Epithelial cell of proximal tubule (primary cell): ENCODE data around the gene ATP6V1B1. TPM values are rescaled to one million over a fixed set of nuclear protein-coding genes. Genes with fewer than 3 reads are reported as not detected.

ENCODE experiments used
- DNase-seq: peaks from one replicate; pipeline ENCODE4 v3.0.0-alpha.2; 2011; ENCODE audit warnings: low read depth
- H3K4me3 ChIP-seq: 2 replicates; pipeline ENCODE4 v1.5.1; 2011; ENCODE audit warnings: low read depth, mild to moderate bottlenecking, low read length
- CTCF ChIP-seq: conservative IDR thresholded peaks from 2 replicates; pipeline ENCODE4 v1.5.1; 2012; ENCODE audit warnings: low read depth, mild to moderate bottlenecking, low read length
- total RNA-seq: library from RNA; depleted of rRNA; stranded (reverse); fragments of >200 nt; gene quantifications from 2 replicates; pipeline ENCODE4 v1.2.3, GENCODE V29; 2015

ATP6V1B1 gene
- total RNA-seq, 1 donor from 2014 or later = 0.81 TPM

GRCh38 chr2:70977605-70978205, 42.0 kb downstream of the ATP6V1B1 start:
- DNase-seq = peak; percentile 45
- TF ChIP-seq CTCF = no peak
- peak overlapping the region; percentile 59 for H3K4me3 ChIP-seq

- DNase-seq = no peak
- no peak for TF ChIP-seq CTCF
Measured at GRCh38 chr2:70978341-70979179, 42.9 kb downstream of the ATP6V1B1 start, which contains the start of gene ANKRD53. Gene ANKRD53 (plus strand): TSS chr2:70978630. CDS start chr2:70978646, 16 bp downstream.

GRCh38 chr2:70979180-70979488, 43.4 kb downstream of the ATP6V1B1 start:
- no peak for TF ChIP-seq CTCF
- H3K4me3 ChIP-seq = peak overlapping the region; percentile 59
- DNase-seq = no peak

More at GRCh38 chr2:70978341-70979179, 42.9 kb downstream of the ATP6V1B1 start, which contains the start of gene ANKRD53:
- H3K4me3 ChIP-seq = peak within 1 kb of the TSS; percentile 59

GRCh38 chr2:70979626-70980025, 43.9 kb downstream of the ATP6V1B1 start:
- no peak for TF ChIP-seq CTCF
- no peak overlapping the region for H3K4me3 ChIP-seq
- DNase-seq = no peak

- no peak for TF ChIP-seq CTCF
- H3K4me3 ChIP-seq = no peak overlapping the region
- no peak for DNase-seq
Measured at GRCh38 chr2:70981421-70981820, 45.7 kb downstream of the ATP6V1B1 start.

GRCh38 chr2:70981866-70982810, 46.4 kb downstream of the ATP6V1B1 start:
- no peak for DNase-seq
- no peak overlapping the region for H3K4me3 ChIP-seq
- no peak for TF ChIP-seq CTCF
